T-helper 9 cell (primary cell): Measurements from ENCODE around the gene RPL19.

Experiments
- DNase-seq: peaks from one replicate; pipeline ENCODE4 v3.0.0-alpha.2; 2020

Gene RPL19

DNA sequence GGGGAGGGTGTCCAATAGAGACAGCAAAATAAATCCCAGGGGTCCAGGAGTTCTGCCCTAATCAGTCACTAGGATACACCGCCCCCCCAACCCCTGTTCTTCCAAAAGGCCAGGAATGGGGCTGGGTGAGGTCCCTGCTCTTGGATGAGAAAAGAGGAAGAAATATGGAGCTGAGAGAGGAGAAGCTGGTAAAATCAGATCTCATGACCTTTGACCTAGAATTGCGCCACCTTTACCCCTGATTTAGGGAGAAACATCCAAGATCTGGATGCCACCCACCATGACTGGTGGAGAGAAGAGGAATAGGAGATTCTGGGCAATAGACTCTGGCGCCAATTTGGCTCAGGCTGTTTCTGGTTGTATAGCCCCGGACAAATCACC is 1.9 kb upstream of the RPL19 start:
- DNase-seq: no peak

GRCh38 chr17:39199820-39200069 is 338 bp upstream of the RPL19 start:
- DNase-seq: peak; percentile 76

GRCh38 chr17:39200957-39201510 is 951 bp downstream of the RPL19 start:
- no peak for DNase-seq

- no peak for DNase-seq
Observed at GRCh38 chr17:39204245-39204644, 4.2 kb downstream of the RPL19 start.

DNA sequence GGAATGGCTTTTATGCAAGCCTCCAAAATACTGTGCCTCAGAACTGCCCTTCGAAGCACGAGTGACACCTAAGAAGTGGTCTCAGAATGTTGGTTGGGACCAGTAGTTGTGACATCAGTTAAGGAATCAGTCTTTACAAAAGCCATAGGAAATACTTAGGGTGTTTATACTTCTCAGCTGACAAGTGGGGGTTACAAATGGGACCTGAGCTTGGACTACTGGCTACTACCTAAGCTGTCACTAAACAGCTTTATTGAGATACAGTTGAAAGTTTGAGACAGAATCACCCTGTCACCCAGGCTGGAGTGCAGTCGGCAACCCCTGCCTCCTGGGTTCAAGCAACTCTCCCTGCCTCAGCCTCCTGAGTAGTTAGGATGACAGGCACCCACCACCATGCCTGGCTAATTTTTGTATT is 5.0 kb downstream of the RPL19 start:
- DNase-seq: no peak

- no peak for DNase-seq
Observed at GRCh38 chr17:39208136-39208535, 8.1 kb downstream of the RPL19 start.

DNA sequence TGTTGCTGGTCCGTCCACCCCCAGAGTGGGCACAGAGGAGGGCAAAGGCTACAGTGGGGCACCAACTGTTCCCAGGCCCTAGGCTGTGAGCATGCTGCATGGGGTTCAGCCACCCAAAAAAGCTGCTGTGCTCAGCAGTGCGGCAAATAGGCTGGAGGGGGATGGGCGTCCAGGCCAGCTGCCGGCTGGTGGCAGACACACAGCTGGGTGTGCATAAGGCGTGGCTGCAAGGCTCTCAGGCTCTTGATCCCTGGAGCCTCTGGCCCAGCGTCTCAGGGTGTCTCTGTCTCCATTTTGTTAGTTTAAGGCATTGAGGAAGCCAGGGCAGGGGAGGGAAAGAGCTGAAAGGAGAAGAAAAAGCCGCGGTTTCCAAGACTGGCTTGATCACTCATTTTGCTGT is 8.8 kb downstream of the RPL19 start:
- no peak for DNase-seq

GRCh38 chr17:39209317-39210092 is 9.4 kb downstream of the RPL19 start:
- peak; percentile 51 for DNase-seq

- no peak for DNase-seq
Observed at GRCh38 chr17:39210093-39210434, 10.0 kb downstream of the RPL19 start.

GRCh38 chr17:39212195-39212810 is 12.2 kb downstream of the RPL19 start:
- no peak for DNase-seq

DNA sequence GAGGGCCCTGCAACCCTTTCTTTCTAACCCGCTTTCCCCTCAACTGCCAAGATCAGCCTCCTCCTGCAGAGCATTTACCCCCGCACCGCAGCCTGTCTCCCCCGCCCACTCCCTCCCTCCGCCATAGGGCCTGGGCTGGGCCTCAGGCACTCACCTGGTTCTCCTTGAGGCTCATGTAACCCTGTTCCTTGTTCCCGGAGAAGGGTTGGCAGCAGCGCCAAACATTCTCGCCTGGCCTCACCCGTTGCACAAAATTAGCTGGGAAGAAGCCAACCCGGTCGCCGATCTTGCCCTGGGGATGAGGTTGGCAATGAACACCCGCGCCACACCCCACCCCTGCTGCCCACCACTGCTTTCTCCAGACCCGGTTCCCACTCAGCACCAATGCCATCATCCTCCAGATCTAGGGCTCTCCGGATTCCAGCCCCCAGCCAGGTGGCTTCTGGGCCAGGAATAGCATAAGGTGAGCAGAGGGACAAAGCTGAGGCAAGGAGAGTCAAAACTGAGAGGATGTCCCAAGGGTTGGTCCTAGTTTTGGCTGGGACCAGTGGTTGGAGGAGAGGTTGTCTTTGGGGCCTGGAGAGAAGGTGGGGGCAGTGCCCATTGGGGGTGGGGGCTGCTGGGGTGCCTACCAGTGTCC is 12.9 kb downstream of the RPL19 start:
- DNase-seq: no peak

DNA sequence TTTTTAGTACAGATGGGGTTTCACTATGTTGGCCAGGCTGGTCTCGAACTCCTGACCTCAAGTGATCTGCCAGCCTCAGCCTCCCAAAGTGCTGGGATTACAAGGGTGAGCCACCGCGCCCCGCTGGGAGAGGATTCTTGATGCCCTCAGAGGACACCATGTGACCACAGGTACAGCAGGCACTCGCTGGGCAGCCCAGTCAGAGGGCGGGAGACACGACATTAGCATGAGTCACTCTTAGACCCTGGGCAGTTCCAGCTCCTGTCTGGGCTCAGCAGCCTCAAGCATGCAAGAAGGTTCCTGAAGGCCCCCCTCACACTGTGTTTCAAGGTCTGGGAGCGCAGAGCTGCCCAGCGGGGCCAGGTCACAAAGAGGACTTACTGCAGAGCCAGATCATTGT is 13.8 kb downstream of the RPL19 start:
- DNase-seq: no peak

DNA sequence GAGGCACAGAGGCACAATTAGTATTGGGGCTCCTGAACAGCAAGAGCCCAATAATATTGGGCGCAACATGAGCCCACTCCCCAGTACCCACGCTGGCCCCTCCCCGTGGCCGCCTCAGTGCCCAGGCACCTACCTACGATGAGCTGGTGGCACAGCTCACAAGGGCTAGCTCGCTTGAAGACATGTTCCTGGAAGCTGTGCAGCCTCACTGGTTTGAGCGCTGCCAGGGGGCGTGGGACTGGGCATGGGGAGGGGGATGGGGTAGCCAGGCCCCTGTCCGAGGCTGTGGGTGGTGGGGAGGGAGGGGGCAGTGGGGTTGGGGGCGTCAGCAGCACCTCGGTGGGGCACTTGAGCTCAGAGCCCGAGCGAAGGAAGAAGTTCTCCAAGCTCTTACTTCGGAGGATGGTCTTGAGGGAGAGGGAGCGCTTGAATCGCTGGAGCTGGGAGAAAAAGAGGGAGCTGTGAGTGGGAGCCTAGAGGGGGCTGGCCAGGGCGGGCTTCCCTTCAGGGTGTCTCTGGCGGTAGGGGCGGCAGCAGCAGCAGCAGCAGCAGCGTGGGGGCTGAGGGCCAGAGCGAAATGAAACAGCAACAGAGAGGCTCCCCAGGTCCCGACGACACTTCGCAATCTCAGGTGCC is 17.8 kb downstream of the RPL19 start:
- no peak for DNase-seq

GRCh38 chr17:39218906-39219305 is 18.8 kb downstream of the RPL19 start:
- DNase-seq: no peak

GRCh38 chr17:39219647-39220154 is 19.6 kb downstream of the RPL19 start:
- DNase-seq: no peak

GRCh38 chr17:39221572-39221971 is 21.5 kb downstream of the RPL19 start:
- no peak for DNase-seq

- no peak for DNase-seq
Observed at GRCh38 chr17:39222151-39222550, 22.1 kb downstream of the RPL19 start.

GRCh38 chr17:39222866-39223834 is 23.1 kb downstream of the RPL19 start:
- no peak for DNase-seq

DNA sequence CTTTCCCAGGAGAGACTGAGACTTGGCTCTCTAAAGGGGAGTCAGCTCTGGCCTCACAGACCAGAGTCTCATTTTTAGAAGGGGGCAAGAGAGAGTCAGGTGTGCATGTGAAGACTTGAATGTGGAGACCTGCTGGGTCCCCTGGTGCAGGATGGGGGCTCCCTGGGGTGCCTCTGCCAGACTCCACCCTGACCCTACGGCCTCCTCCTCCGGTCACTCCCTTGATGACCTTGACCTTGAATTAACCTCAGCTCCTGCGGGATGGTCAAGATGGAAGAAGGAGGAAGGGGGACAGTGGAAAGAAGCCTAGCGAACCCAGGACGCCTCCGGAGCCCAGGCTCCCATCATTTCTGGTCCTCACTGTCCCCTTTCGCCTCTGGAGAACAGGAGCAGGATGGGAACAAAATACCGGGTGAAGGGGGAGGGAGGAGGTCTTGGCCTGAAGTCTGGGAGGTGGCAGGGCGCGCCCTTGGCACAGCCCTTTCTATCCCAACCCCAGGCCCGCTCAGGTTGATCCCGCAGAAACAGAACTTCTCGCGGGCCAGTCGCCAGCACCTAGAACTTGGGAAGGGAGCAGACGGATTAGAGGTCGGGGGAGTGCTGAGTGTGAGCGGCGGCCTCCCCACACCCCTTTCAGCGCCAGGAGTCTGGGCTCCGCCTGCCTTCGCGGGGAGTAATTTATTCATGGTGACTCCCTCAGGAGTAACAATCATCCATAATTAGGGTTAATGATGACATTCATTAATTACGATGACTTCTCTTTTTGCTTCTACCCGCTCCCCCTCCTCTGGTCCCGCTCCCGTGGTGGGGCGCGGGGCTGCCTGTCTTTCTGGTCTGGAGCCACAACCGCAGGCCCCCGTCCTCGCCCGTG is 24.1 kb downstream of the RPL19 start:
- no peak for DNase-seq

GRCh38 chr17:39224778-39225307 is 24.8 kb downstream of the RPL19 start:
- no peak for DNase-seq
